LNCaP clone FGC (cell line): ENCODE results near the gene PDIA4.
"Not testable (repeated sequence)": the region's sequence is repeated elsewhere in the genome, so short reads cannot be mapped to it uniquely, and the experiment has no call there.

Source experiments
- DNase-seq: peaks from one replicate; pipeline ENCODE4 v3.0.0-alpha.2; 2011; ENCODE audit warnings: low read depth
- H3K4me3 ChIP-seq: 2 replicates; pipeline ENCODE4 v1.5.1; 2011; ENCODE audit warnings: mild to moderate bottlenecking, low read depth, low read length, control low read depth
- CTCF ChIP-seq: IDR thresholded peaks from 2 replicates; pipeline ENCODE4 v1.5.1; 2012; ENCODE audit warnings: mild to moderate bottlenecking; ENCODE audit not compliant: control insufficient read depth, insufficient read depth; ENCODE audit errors: extremely low read depth

Gene PDIA4

GRCh38 chr7:149071641-149072437, 43.5 kb upstream of the PDIA4 start:
- no peak for DNase-seq
- no peak overlapping the region for H3K4me3 ChIP-seq
- TF ChIP-seq CTCF: no peak

DNA sequence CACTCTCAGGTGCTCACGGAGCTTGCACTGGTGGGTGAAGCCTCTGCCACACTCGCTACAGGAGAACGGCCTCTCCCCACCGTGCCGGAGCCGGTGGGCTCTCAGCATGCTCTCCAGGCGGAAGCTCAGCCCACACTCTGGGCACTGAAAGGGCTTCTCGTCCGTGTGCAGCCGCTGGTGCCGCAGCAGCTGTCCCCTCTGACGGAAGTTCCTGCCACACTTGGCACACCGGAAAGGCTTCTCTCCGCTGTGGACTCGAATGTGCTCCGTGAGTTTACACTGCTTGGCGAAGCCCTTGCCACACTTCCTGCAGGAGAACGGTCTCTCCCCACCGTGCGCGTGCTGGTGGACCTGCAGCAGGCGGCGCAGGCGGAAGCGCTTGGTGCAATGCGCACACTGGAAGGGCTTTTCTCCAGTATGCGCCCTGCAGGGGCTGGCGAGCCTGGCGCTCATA, 42.9 kb upstream of the PDIA4 start:
- no peak for TF ChIP-seq CTCF
- DNase-seq: no peak
- H3K4me3 ChIP-seq: no peak overlapping the region

DNA sequence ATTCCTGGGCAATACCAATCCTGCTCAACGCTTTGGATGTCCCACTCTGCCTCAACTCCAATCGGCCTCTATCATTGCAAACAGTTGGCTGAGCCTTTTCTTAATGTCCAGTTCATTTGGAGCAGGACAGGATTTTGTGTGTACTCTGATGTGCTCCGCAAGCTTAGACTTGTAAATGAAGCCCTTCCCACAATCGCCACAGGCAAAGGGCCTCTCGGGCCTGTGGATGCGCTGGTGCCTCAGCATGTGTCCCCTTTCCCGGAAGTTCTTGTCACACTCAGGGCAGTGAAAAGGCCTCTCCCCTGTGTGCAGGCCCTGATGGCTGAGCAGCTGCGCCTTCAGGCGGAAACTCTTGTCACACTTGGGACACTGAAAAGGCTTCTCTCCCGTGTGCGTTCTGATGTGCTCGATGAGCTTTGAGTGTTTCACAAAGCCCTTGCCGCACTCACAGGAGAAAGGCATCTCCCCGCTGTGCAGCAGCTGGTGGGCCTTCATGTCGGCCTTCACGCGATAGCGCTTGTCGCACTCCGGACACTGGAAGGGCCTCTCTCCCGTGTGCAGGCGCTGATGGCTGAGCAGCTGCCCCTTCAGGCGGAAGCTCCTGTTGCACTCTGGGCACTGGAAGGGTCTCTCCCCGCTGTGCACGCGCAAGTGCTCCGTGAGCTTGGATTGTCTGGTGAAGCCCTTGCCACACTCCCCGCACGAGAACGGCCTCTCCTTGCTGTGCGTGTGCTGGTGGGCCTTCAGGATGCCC, 42.2 kb upstream of the PDIA4 start:
- DNase-seq: no peak
- no peak for TF ChIP-seq CTCF
- no peak overlapping the region for H3K4me3 ChIP-seq

- TF ChIP-seq CTCF: no peak
- no peak overlapping the region for H3K4me3 ChIP-seq
- DNase-seq: no peak
Observed at GRCh38 chr7:149067869-149068268, 39.6 kb upstream of the PDIA4 start.

DNA sequence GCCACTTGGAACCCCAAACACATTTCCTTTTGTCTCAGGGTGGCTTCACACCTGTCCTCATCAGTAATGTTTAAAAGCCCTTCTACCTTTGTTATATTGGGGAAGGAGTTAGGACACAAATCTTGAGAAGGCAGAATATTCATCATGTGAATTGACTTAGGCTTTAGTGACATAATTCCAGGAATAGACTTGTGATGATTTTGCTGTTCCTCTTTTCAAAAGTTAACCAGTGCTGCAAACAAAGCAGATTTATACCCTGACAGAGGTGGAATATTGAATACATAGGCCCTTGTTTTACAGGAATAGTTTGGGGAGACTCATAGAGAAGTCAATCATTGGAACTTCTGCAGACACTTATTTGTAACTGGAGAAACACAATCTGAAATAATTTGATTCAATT, 35.2 kb upstream of the PDIA4 start:
- DNase-seq: no peak
- no peak for TF ChIP-seq CTCF
- H3K4me3 ChIP-seq: no peak overlapping the region

- not testable (repeated sequence) for H3K4me3 ChIP-seq, DNase-seq
Observed at GRCh38 chr7:149062217-149062899, 34.1 kb upstream of the PDIA4 start.

DNA sequence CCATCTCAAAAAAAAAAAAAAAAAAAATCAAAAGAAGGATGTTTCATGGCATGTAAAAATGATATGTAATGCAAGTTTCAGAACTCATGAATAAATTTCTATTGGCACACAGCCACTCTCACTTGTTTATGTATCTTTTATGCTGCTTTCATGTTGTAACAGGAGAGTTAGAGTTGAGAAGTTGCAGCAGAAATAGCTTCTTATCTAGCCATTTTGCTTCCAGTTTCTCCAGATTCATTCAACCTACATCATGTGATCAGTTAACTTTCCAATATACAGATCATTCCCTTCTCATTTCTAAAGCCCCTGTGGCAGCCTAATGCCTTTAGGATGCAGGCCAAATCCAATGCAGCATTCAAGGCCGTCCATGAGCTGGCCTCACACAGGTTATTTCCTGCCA, 31.9 kb upstream of the PDIA4 start:
- DNase-seq: no peak
- no peak for TF ChIP-seq CTCF
- H3K4me3 ChIP-seq: no peak overlapping the region
